H1 (cell line): Measurements from ENCODE around the gene ERC1.

Experiments used
- CTCF ChIP-seq, 3 experiments: IDR thresholded peaks; 1 replicate in 2 of 3; 2 replicates in 1 of 3; pipeline versions ENCODE4 v1.5.1 to v1.6.1; 2011; ENCODE audit warnings: low read length in 3 of 3, mild to moderate bottlenecking in 3 of 3, inconsistent platforms in 2 of 3, low read depth in 1 of 3, moderate library complexity in 1 of 3; ENCODE audit not compliant: insufficient read depth in 1 of 3; ENCODE audit errors: control extremely low read depth in 1 of 3
- MAX ChIP-seq: IDR thresholded peaks from 2 replicates; pipeline ENCODE4 v1.6.1; 2012; ENCODE audit warnings: inconsistent platforms
- POLR2AphosphoS5 ChIP-seq: IDR thresholded peaks from 2 replicates; pipeline ENCODE4 v1.6.1; 2011; ENCODE audit warnings: low read depth, low read length
- RAD21 ChIP-seq, 2 experiments: IDR thresholded peaks in 1 of 2; conservative IDR thresholded peaks in 1 of 2; 2 replicates each; pipeline ENCODE4 v1.6.1; 2011; ENCODE audit warnings: low read depth in 2 of 2, low read length in 2 of 2, improper control_type of control experiment in 1 of 2, inconsistent platforms in 1 of 2, mild to moderate bottlenecking in 1 of 2, moderate library complexity in 1 of 2
- SIRT6 ChIP-seq: IDR thresholded peaks from one replicate; pipeline ENCODE4 v1.7.1; 2012; ENCODE audit warnings: low read length, inconsistent platforms
- SRF ChIP-seq: IDR thresholded peaks from 2 replicates; pipeline ENCODE4 v1.6.1; 2011; ENCODE audit warnings: mild to moderate bottlenecking, low read depth, low read length, moderate library complexity
- TAF1 ChIP-seq: IDR thresholded peaks from 2 replicates; pipeline ENCODE4 v1.6.1; 2011; ENCODE audit warnings: mild to moderate bottlenecking, low read depth, low read length

- TF ChIP-seq CTCF (IDR thresholded peaks at IDR 0.05; ENCODE audit: control extremely low read depth in 1 of 3, insufficient read depth in 1 of 3, low read depth in 1 of 3, low read length in 3 of 3) (no peak), POLR2AphosphoS5 (no peak), SRF (no peak), RAD21 (IDR thresholded peaks at IDR 0.05 in 1 of 2, conservative IDR thresholded peaks at IDR 0.05 in 1 of 2; ENCODE audit: low read depth in 2 of 2, low read length in 2 of 2) (no peak), MAX (no peak), TAF1 (no peak), SIRT6 (no peak)
Observed at GRCh38 chr12:1528791-1529190, 537.8 kb downstream of the ERC1 start.
